A549 (cell line): ENCODE results near the gene PCDH9.

ENCODE experiments used
- CTCF ChIP-seq: fragments of >200 bp; sonication (Bioruptor Twin); formaldehyde crosslinking; IDR thresholded peaks from 3 replicates; pipeline ENCODE4 v1.5.1; 2016
- MAX ChIP-seq: IDR thresholded peaks from 2 replicates; pipeline ENCODE4 v1.6.1; 2012
- MYC ChIP-seq: IDR thresholded peaks from 2 replicates; pipeline ENCODE4 v1.6.1; 2012; ENCODE audit warnings: mild to moderate bottlenecking, inconsistent platforms, low read length, improper control_type of control experiment, borderline replicate concordance
- POLR2A ChIP-seq: IDR thresholded peaks from 2 replicates; pipeline ENCODE4 v1.6.1; 2012; ENCODE audit warnings: mild to moderate bottlenecking, low read length
- RNF2 ChIP-seq: fragments of 200-600 bp; sonication (generic); IDR thresholded peaks from 2 replicates; pipeline ENCODE4 v1.6.1; 2016; ENCODE audit warnings: low read depth, mild to moderate bottlenecking, antibody characterized with exemption, moderate library complexity, borderline replicate concordance

DNA sequence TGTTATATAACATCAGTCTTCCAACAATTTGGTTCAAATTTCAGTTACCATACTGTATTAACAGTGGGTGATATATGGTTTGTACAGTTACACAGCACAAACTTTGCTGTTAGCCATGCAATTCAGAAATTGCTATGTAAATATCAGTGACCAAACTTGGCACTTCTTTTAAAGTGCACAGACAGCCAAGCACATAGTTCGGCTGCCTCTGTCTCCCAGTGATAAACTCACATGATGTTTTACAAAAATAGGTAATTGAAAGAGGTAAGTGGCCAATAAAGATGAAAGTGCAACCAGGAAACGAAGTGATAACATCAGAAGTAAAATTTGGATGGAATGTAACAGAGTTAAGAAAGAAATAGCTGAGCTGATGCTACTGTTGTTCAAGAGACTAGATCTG is 143.9 kb downstream of the PCDH9 start:
- TF ChIP-seq CTCF (no peak), RNF2 (no peak), MAX (no peak), POLR2A (no peak), MYC (no peak)
